GM23248 (cell line): ENCODE measurements around the gene ERVW-1.

Source experiments
- EZH2 ChIP-seq: fragments of 200-600 bp; sonication (generic); IDR thresholded peaks from 2 replicates; pipeline ENCODE4 v1.6.1; 2018; ENCODE audit warnings: antibody characterized with exemption, mild to moderate bottlenecking; ENCODE audit not compliant: insufficient read depth, poor library complexity, severe bottlenecking
- EZH2phosphoT487 ChIP-seq: fragments of 200-600 bp; sonication (generic); IDR thresholded peaks from 2 replicates; pipeline ENCODE4 v1.6.1; 2018; ENCODE audit warnings: antibody characterized with exemption, moderate library complexity, mild to moderate bottlenecking, low read depth; ENCODE audit not compliant: insufficient read depth

GRCh38 chr7:92487804-92488203 lies 10.1 kb upstream of the ERVW-1 start:
- TF ChIP-seq EZH2phosphoT487 (no peak), EZH2 (no peak)
